Hippocampal formation (tissue), 2 donors: ENCODE measurements around the gene GTF2F1.
"Not testable (repeated sequence)": the region's sequence is repeated elsewhere in the genome, so short reads cannot be mapped to it uniquely, and the experiment has no call there.

ENCODE experiments used
- DNase-seq, 2 donors: peaks; one replicate each; lab custom pipeline; 2025; lab: John Stamatoyannopoulos, UW

GTF2F1 gene

GRCh38 chr19:6355321-6356040 lies 37.5 kb downstream of the GTF2F1 start:
- not testable (repeated sequence) for DNase-seq

GRCh38 chr19:6354098-6354674 lies 38.8 kb downstream of the GTF2F1 start:
- DNase-seq, result no peak

- DNase-seq, result no peak
Measured at GRCh38 chr19:6352381-6353165, 40.4 kb downstream of the GTF2F1 start.

GRCh38 chr19:6350688-6351087 lies 42.3 kb downstream of the GTF2F1 start:
- DNase-seq, result no peak

GRCh38 chr19:6349271-6349670 lies 43.7 kb downstream of the GTF2F1 start:
- not testable (repeated sequence) for DNase-seq

- DNase-seq, result no peak
Measured at GRCh38 chr19:6343462-6343861, 49.5 kb downstream of the GTF2F1 start.

- DNase-seq, result no peak
Measured at GRCh38 chr19:6340493-6341201, 52.3 kb downstream of the GTF2F1 start.

GRCh38 chr19:6334490-6335285 lies 58.3 kb downstream of the GTF2F1 start:
- no peak for DNase-seq

DNA sequence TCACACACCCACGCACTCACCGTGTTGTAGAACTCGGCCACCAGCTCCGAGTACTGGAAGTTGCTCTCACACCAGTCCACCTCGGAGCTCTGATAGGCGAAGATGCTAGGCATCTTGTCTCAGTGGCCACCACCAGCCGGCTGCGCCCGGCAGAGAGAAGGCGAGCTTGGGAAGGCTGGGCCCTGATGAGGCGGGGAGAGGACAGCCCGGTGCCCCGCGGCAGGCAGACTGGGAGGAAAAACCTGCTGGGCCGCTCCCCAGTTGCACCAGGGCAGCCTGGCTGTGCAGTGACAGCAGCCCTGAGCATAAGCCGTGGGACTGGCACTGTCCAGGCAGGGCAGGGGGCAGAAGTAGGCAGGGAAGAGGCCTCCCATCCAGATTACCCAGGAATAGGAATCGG lies 59.5 kb downstream of the GTF2F1 start, which contains the start of gene ACER1:
ACER1 (minus strand) TSS at position 174 of the 400 bp plus-strand sequence; CDS start at position 113, 61 bp downstream.
- DNase-seq, result no peak
